Mesenchymal stem cell (in vitro differentiated cells and primary cell): Measurements from ENCODE around the gene TESK1.
A peak's percentile ranks its signal among the peaks of the same experiment; 100 is the strongest.
"Not testable (repeated sequence)": the region's sequence is repeated elsewhere in the genome, so short reads cannot be mapped to it uniquely, and the experiment has no call there.

Source experiments
- DNase-seq: peaks from one replicate; pipeline ENCODE4 v3.0.0-alpha.2; 2013
- H2AFZ ChIP-seq: one replicate; pipeline ENCODE4 v1.6.1; 2013; ENCODE audit warnings: low read depth, mild to moderate bottlenecking, control low read depth, inconsistent platforms, low read length, moderate library complexity
- H2AK5ac ChIP-seq: 2 replicates; pipeline ENCODE4 v1.6.1; 2013; ENCODE audit warnings: low read length, moderate library complexity, mild to moderate bottlenecking, inconsistent platforms; ENCODE audit not compliant: severe bottlenecking
- H2BK120ac ChIP-seq: one replicate; pipeline ENCODE4 v1.6.1; 2013; ENCODE audit warnings: low read depth, mild to moderate bottlenecking, inconsistent platforms, low read length, moderate library complexity
- H2BK12ac ChIP-seq, 2 experiments: one replicate each; pipeline ENCODE4 v1.6.1; 2013; ENCODE audit warnings: inconsistent platforms in 2 of 2, low read length in 2 of 2, mild to moderate bottlenecking in 2 of 2, moderate library complexity in 2 of 2, control low read depth in 1 of 2
- H2BK15ac ChIP-seq: one replicate; pipeline ENCODE4 v1.6.1; 2013; ENCODE audit warnings: mild to moderate bottlenecking, low read depth, inconsistent platforms; ENCODE audit not compliant: poor library complexity, severe bottlenecking
- H2BK5ac ChIP-seq: 2 replicates; pipeline ENCODE4 v1.6.1; 2013; ENCODE audit warnings: low read depth, mild to moderate bottlenecking, low read length, control low read depth, inconsistent platforms; ENCODE audit not compliant: poor library complexity, severe bottlenecking
- H3K14ac ChIP-seq, 2 experiments: one replicate each; pipeline ENCODE4 v1.6.1; 2013; ENCODE audit warnings: inconsistent platforms in 2 of 2, low read length in 2 of 2, control low read depth in 1 of 2, mild to moderate bottlenecking in 1 of 2, moderate library complexity in 1 of 2
- H3K18ac ChIP-seq, 2 experiments: one replicate each; pipeline ENCODE4 v1.6.1; 2013; ENCODE audit warnings: inconsistent platforms in 2 of 2, low read length in 2 of 2, control low read depth in 1 of 2, low read depth in 1 of 2, mild to moderate bottlenecking in 1 of 2
- H3K23ac ChIP-seq, 2 experiments: one replicate each; pipeline ENCODE4 v1.6.1; 2013; ENCODE audit warnings: inconsistent platforms in 2 of 2, low read length in 2 of 2, mild to moderate bottlenecking in 2 of 2, moderate library complexity in 2 of 2, control low read depth in 1 of 2
- H3K27ac ChIP-seq: 2 replicates; pipeline ENCODE4 v1.5.1; 2013; ENCODE audit warnings: mild to moderate bottlenecking, moderate library complexity, low read length, control low read depth, inconsistent platforms; ENCODE audit not compliant: poor library complexity, severe bottlenecking
- H3K27me3 ChIP-seq, 2 experiments: 2 replicates each; pipeline versions ENCODE4 v1.6.1 to v1.7.0; 2013; ENCODE audit warnings: low read length in 2 of 2, mild to moderate bottlenecking in 2 of 2, moderate library complexity in 2 of 2, control low read depth in 1 of 2, inconsistent platforms in 1 of 2; ENCODE audit not compliant: control insufficient read depth in 1 of 2, insufficient read depth in 1 of 2
- H3K36me3 ChIP-seq, 2 experiments: 2 replicates each; pipeline versions ENCODE4 v1.6.1 to v1.7.0; 2013; ENCODE audit warnings: low read length in 2 of 2, control low read depth in 1 of 2, inconsistent platforms in 1 of 2, low read depth in 1 of 2, mild to moderate bottlenecking in 1 of 2; ENCODE audit not compliant: insufficient read depth in 2 of 2, control insufficient read depth in 1 of 2
- H3K4ac ChIP-seq, 2 experiments: one replicate each; pipeline ENCODE4 v1.6.1; 2013; ENCODE audit warnings: inconsistent platforms in 2 of 2, low read length in 2 of 2, mild to moderate bottlenecking in 2 of 2, moderate library complexity in 2 of 2, control low read depth in 1 of 2, low read depth in 1 of 2
- H3K4me1 ChIP-seq: 2 replicates; pipeline ENCODE4 v1.6.1; 2013; ENCODE audit warnings: low read depth, low read length, control low read depth; ENCODE audit not compliant: control insufficient read depth, insufficient read depth
- H3K4me2 ChIP-seq: 2 replicates; pipeline ENCODE4 v1.6.1; 2013; ENCODE audit warnings: low read length, mild to moderate bottlenecking, inconsistent platforms; ENCODE audit not compliant: poor library complexity, severe bottlenecking
- H3K4me3 ChIP-seq, 2 experiments: 2 replicates each; pipeline versions ENCODE4 v1.5.1 to v1.7.0; 2013; ENCODE audit warnings: low read length in 2 of 2, mild to moderate bottlenecking in 2 of 2, control low read depth in 1 of 2, low read depth in 1 of 2; ENCODE audit not compliant: insufficient read depth in 1 of 2
- H3K79me1 ChIP-seq: replicated peaks from 2 replicates; pipeline ENCODE4 v1.6.1; 2013; ENCODE audit warnings: mild to moderate bottlenecking, control low read depth, low read length, inconsistent platforms; ENCODE audit not compliant: poor library complexity, severe bottlenecking
- H3K9ac ChIP-seq: 2 replicates; pipeline ENCODE4 v1.7.0; 2013; ENCODE audit warnings: mild to moderate bottlenecking, low read length, moderate library complexity
- H3K9me3 ChIP-seq: 2 replicates; pipeline ENCODE4 v1.7.0; 2013; ENCODE audit warnings: mild to moderate bottlenecking, low read length; ENCODE audit not compliant: control insufficient read depth
- H4K8ac ChIP-seq: one replicate; pipeline ENCODE4 v1.6.1; 2013; ENCODE audit warnings: inconsistent platforms, mild to moderate bottlenecking, low read length, moderate library complexity
- H4K91ac ChIP-seq: one replicate; pipeline ENCODE4 v1.6.1; 2013; ENCODE audit warnings: mild to moderate bottlenecking, low read length, inconsistent platforms
- WGBS: methylation state at CpG from one replicate; pipeline ENCODE4 v1.1.7; 2013; ENCODE audit warnings: mixed read lengths; 5-methylcytosine and 5-hydroxymethylcytosine counted together

Gene TESK1

DNA sequence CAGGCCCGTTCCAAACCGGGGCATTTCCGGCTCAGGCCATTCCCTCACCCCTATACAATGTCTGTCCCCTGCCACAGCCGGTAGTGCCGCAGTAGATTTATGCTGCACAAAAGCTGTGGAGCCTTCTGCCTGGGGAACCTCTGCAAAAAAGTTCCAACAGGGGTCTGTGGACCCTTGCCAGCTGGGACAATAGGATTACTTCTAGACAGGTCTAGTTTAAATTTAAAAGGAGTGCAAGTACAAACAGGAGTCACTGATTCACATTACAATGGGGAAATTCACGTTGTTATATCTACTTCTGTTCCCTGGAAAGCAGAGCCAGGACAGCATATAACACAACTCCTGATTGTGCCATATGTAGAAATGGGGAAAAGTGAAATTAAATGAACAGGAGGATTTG lies 21.5 kb upstream of the TESK1 start:
- 72% methylated on average over 6 of the region's 6 CpGs for WGBS

GRCh38 chr9:35584681-35585080 lies 20.4 kb upstream of the TESK1 start:
- not testable (repeated sequence) for H3K4me3 ChIP-seq, DNase-seq, H4K91ac ChIP-seq, H2BK12ac ChIP-seq, H2BK15ac ChIP-seq, H3K14ac ChIP-seq, H3K79me1 ChIP-seq, H2BK5ac ChIP-seq, H3K9ac ChIP-seq, H2AK5ac ChIP-seq, H3K4ac ChIP-seq, H3K4me1 ChIP-seq, H3K23ac ChIP-seq, H3K27ac ChIP-seq, H4K8ac ChIP-seq, H2BK120ac ChIP-seq, H3K36me3 ChIP-seq, H3K27me3 ChIP-seq, H2AFZ ChIP-seq, H3K18ac ChIP-seq, H3K4me2 ChIP-seq
- WGBS: 88% methylated on average over 2 of the region's 3 CpGs
- H3K9me3 ChIP-seq: peaks cover 16% of the 10 kb centered on the region

More for the DNA sequence above, 21.5 kb upstream of the TESK1 start:
- not testable (repeated sequence) for H2BK15ac ChIP-seq, H3K4ac ChIP-seq, H3K4me3 ChIP-seq, H2AFZ ChIP-seq, H4K8ac ChIP-seq, H3K27ac ChIP-seq, H2BK120ac ChIP-seq, H4K91ac ChIP-seq, H3K9ac ChIP-seq, H3K18ac ChIP-seq, H3K23ac ChIP-seq, H3K14ac ChIP-seq, H2AK5ac ChIP-seq, H2BK12ac ChIP-seq, DNase-seq, H2BK5ac ChIP-seq, H3K4me1 ChIP-seq, H3K4me2 ChIP-seq, H3K79me1 ChIP-seq, H3K27me3 ChIP-seq, H3K36me3 ChIP-seq
- peaks cover 23% of the 10 kb centered on the region for H3K9me3 ChIP-seq

GRCh38 chr9:35588506-35588905 lies 16.6 kb upstream of the TESK1 start:
- not testable (repeated sequence) for H2BK5ac ChIP-seq, H3K27me3 ChIP-seq, H2BK120ac ChIP-seq, H3K18ac ChIP-seq, H3K14ac ChIP-seq, H2BK12ac ChIP-seq, H3K9ac ChIP-seq, H3K27ac ChIP-seq, H2AFZ ChIP-seq, H2AK5ac ChIP-seq, H4K8ac ChIP-seq, H3K79me1 ChIP-seq, H3K4me3 ChIP-seq, H2BK15ac ChIP-seq, H3K36me3 ChIP-seq, DNase-seq, H3K4me1 ChIP-seq, H3K4me2 ChIP-seq, H3K23ac ChIP-seq, H3K4ac ChIP-seq, H4K91ac ChIP-seq
- 95% methylated on average over 5 of the region's 5 CpGs for WGBS
- peaks cover 26% of the 10 kb centered on the region for H3K9me3 ChIP-seq

- Histone ChIP-seq H2BK120ac (no peak overlapping the region), H3K9ac (no peak overlapping the region), H2BK15ac (no peak overlapping the region), H3K36me3 (no peaks in the 10 kb centered on the region), H3K18ac (no peak overlapping the region), H2BK5ac (no peak overlapping the region), H3K27ac (no peak overlapping the region), H2AFZ (no peak overlapping the region), H2AK5ac (no peak overlapping the region), H3K9me3 (peaks cover 32% of the 10 kb centered on the region), H3K79me1 (no peaks in the 10 kb centered on the region), H3K23ac (no peak overlapping the region), H3K4me1 (no peaks in the 10 kb centered on the region), H4K8ac (no peak overlapping the region), H4K91ac (no peak overlapping the region), H3K27me3 (peaks cover 0 to 3% of the 10 kb centered on the region in 2 experiments), H2BK12ac (no peak overlapping the region), H3K14ac (no peak overlapping the region), H3K4me2 (no peak overlapping the region), H3K4ac (no peak overlapping the region), H3K4me3 (peak overlapping the region in 1 of 2 experiments; percentile 40)
- no peak for DNase-seq
These were observed 11.5 kb upstream of the TESK1 start for GRCh38 chr9:35593581-35593980.
